ENCODE results near the gene COX19.

Gene COX19

DNA sequence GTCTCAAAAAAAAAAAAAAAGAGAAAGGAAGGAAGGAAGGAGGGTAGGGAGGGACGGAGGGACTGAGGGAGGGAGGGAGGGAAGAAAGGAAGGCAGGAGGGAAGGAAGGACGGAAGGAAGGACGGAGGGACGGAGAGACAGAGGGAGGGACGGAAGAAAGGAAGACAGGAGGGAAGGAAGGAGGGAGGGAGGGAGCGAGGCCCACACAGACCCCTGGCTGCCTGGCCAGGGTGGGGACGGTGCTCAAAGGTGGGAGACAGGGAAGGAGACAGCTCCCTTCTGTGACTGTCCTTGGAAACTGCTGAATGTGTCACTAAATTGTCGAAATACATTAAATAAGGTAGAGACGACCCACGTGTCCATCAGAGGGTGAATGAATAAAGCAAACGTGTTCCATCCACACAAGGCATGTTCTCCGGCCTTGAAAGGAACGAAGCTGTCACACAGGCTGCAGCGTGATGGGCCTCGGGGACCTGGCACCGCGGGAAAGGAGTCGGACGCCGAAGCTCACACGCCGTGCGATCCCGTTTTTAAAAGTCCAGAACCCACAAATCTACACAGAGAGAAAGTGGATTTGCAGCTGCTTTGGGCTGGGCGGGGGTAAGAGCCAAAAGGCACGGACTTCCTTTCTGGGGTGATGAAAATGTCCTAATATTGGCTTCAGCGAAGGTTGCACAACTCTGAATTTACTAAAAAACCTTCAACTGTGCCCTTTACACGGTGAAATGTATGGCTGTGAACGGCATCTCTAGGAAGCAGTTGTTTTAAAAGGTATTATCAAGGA lies 44.2 kb downstream of the COX19 start:
- no peak overlapping the region for H3K27ac ChIP-seq (ENCODE audit: low read length)
- no peak for TF ChIP-seq EZH2 (IDR thresholded peaks at IDR 0.05; ENCODE audit: borderline replicate concordance, low read depth, low read length, severe bottlenecking)
- TF ChIP-seq, protein P1, sequence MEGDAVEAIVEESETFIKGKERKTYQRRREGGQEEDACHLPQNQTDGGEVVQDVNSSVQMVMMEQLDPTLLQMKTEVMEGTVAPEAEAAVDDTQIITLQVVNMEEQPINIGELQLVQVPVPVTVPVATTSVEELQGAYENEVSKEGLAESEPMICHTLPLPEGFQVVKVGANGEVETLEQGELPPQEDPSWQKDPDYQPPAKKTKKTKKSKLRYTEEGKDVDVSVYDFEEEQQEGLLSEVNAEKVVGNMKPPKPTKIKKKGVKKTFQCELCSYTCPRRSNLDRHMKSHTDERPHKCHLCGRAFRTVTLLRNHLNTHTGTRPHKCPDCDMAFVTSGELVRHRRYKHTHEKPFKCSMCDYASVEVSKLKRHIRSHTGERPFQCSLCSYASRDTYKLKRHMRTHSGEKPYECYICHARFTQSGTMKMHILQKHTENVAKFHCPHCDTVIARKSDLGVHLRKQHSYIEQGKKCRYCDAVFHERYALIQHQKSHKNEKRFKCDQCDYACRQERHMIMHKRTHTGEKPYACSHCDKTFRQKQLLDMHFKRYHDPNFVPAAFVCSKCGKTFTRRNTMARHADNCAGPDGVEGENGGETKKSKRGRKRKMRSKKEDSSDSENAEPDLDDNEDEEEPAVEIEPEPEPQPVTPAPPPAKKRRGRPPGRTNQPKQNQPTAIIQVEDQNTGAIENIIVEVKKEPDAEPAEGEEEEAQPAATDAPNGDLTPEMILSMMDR (IDR thresholded peaks at IDR 0.05; ENCODE audit: borderline replicate concordance, extremely low read depth, low read length, poor library complexity, severe bottlenecking), result no peak
- H4K20me1 ChIP-seq (ENCODE audit: insufficient read depth, low read length), result no peaks in the 10 kb centered on the region
- no peaks in the 10 kb centered on the region for H3K36me3 ChIP-seq (ENCODE audit: insufficient read depth, low read length)
- ATAC-seq (ENCODE audit: insufficient read depth, low read depth), result no peak
- no peak overlapping the region for H3K4me3 ChIP-seq (ENCODE audit: low read depth in 1 of 2, low read length in 2 of 2)
- H3K4me2 ChIP-seq (ENCODE audit: insufficient read depth, low read length), result no peak overlapping the region
- H3K9ac ChIP-seq (ENCODE audit: low read depth, low read length), result no peak overlapping the region
- no peak for DNase-seq
- H3K9me3 ChIP-seq (ENCODE audit: insufficient read depth, low read length, severe bottlenecking), result no peaks in the 10 kb centered on the region
- H3K27me3 ChIP-seq (ENCODE audit: insufficient read depth, low read length, poor library complexity), result no peaks in the 10 kb centered on the region
- H3K79me2 ChIP-seq (ENCODE audit: insufficient read depth, low read length), result no peaks in the 10 kb centered on the region
- H2AFZ ChIP-seq (ENCODE audit: low read depth, low read length), result no peak overlapping the region
- H3K4me1 ChIP-seq (ENCODE audit: insufficient read depth, low read length), result no peaks in the 10 kb centered on the region

DNA sequence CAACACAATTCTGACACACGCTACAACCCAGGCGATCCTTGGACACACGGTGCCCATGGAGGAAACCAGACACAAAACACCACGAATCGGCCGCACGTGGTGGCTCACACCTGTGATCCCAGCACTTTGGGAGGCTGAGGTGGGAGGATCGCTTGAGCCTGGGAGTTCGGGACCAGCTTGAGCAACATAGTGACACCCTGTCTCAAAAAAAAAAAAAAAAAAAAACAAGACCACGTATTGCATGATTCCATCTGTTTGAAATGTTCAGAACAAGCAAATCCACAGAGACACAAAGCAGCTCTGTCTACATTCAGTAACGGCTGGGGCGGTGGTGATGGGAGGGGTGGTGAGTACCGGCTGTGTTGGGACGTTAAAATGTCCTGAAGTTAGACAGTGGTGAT lies 46.0 kb downstream of the COX19 start:
- no peak overlapping the region for H2AFZ ChIP-seq (ENCODE audit: low read depth, low read length)
- TF ChIP-seq, protein P1 (IDR thresholded peaks at IDR 0.05; ENCODE audit: borderline replicate concordance, extremely low read depth, low read length, poor library complexity, severe bottlenecking), result no peak
- ATAC-seq (ENCODE audit: insufficient read depth, low read depth) (no peak), DNase-seq (no peak)
- H3K9ac ChIP-seq (ENCODE audit: low read depth, low read length), result no peak overlapping the region
- H3K79me2 ChIP-seq (ENCODE audit: insufficient read depth, low read length), result no peaks in the 10 kb centered on the region
- no peak overlapping the region for H3K27ac ChIP-seq (ENCODE audit: low read length)
- H3K4me2 ChIP-seq (ENCODE audit: insufficient read depth, low read length), result no peak overlapping the region
- H3K9me3 ChIP-seq (ENCODE audit: insufficient read depth, low read length, severe bottlenecking), result no peaks in the 10 kb centered on the region
- H3K4me1 ChIP-seq (ENCODE audit: insufficient read depth, low read length), result no peaks in the 10 kb centered on the region
- H4K20me1 ChIP-seq (ENCODE audit: insufficient read depth, low read length), result no peaks in the 10 kb centered on the region
- no peaks in the 10 kb centered on the region for H3K36me3 ChIP-seq (ENCODE audit: insufficient read depth, low read length)
- H3K27me3 ChIP-seq (ENCODE audit: insufficient read depth, low read length, poor library complexity), result no peaks in the 10 kb centered on the region
- H3K4me3 ChIP-seq (ENCODE audit: low read depth in 1 of 2, low read length in 2 of 2), result no peak overlapping the region

DNA sequence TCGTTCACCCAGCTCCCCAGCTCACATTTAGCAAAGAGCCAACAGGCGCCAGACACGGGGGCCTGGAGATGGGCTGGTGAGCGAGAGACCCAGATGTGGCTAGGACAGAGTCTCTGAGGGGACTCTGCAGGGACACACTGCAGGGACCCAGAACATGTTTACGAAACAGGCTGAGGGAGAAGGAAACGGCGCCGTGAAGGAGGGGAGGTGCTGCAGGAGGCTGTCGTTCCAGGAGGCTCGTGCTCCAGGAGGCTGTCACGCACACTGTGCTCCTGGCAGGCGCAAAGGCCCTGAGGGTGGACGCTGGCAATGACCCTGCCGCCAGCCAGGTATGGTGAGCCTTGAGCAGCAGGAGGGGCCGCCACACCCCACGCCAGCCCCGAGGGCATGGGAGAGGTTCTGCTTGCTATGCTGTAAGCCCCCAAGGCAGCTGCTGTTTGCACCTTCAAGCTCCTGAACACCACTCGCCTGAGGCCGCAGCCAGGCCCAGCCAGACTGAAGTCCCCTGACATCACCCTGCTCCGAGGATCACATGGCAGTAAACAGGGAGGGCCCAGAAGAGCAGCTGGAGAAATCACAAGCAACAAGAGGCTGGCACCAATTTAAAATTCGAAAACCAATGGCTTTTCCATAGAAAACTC lies 48.2 kb downstream of the COX19 start:
- Histone ChIP-seq H3K9me3 (ENCODE audit: insufficient read depth, low read length, severe bottlenecking) (no peaks in the 10 kb centered on the region), H2AFZ (ENCODE audit: low read depth, low read length) (no peak overlapping the region), H3K9ac (ENCODE audit: low read depth, low read length) (no peak overlapping the region), H3K4me2 (ENCODE audit: insufficient read depth, low read length) (no peak overlapping the region), H3K79me2 (ENCODE audit: insufficient read depth, low read length) (no peaks in the 10 kb centered on the region), H4K20me1 (ENCODE audit: insufficient read depth, low read length) (no peaks in the 10 kb centered on the region), H3K4me1 (ENCODE audit: insufficient read depth, low read length) (peaks cover 16% of the 10 kb centered on the region), H3K4me3 (ENCODE audit: low read depth in 1 of 2, low read length in 2 of 2) (no peak overlapping the region), H3K27me3 (ENCODE audit: insufficient read depth, low read length, poor library complexity) (no peaks in the 10 kb centered on the region), H3K27ac (ENCODE audit: low read length) (no peak overlapping the region), H3K36me3 (ENCODE audit: insufficient read depth, low read length) (no peaks in the 10 kb centered on the region)
- no peak for TF ChIP-seq EZH2 (IDR thresholded peaks at IDR 0.05; ENCODE audit: borderline replicate concordance, low read depth, low read length, severe bottlenecking)
- TF ChIP-seq, protein P1 (IDR thresholded peaks at IDR 0.05; ENCODE audit: borderline replicate concordance, extremely low read depth, low read length, poor library complexity, severe bottlenecking), result no peak
- ATAC-seq (ENCODE audit: insufficient read depth, low read depth), result no peak
- no peak for DNase-seq
